PC-3 (cell line): ENCODE data around the gene SH2D1A. TPM values are rescaled to one million over a fixed set of nuclear protein-coding genes. Genes with fewer than 3 reads are reported as not detected.
A peak's percentile ranks its signal among the peaks of the same experiment; 100 is the strongest.

Experiments
- ATAC-seq: fragments of 200-7000 bp; cut with Tn5 transposase; 2 replicates; pipeline ENCODE4 v1.9.1; 2020; ENCODE audit warnings: mild to moderate bottlenecking, moderate library complexity
- BruUV-seq: library from RNA; stranded (reverse); fragments of 400-500 nt; replicated peaks from 2 replicates; lab custom pipeline; 2021; lab: Mats Ljungman, UMichigan
- CTCF ChIA-PET: fragments of 300-600 bp; sonication (Branson Sonifier 250); formaldehyde crosslinking; loops from one replicate; lab custom pipeline; 2022; ENCODE audit warnings: antibody characterized with exemption; lab: Charles Lee
- POLR2A ChIA-PET: fragments of 300-600 bp; sonication (Branson Sonifier 250); formaldehyde crosslinking; loops from one replicate; lab custom pipeline; 2022; ENCODE audit warnings: antibody characterized with exemption; ENCODE audit not compliant: unreplicated experiment; lab: Charles Lee
- DNase-seq: peaks from one replicate; pipeline ENCODE4 v3.0.0-alpha.2; 2015
- H2AFZ ChIP-seq: fragments of 300-600 bp; sonication (generic); 2 replicates; pipeline ENCODE4 v1.6.0; 2016; ENCODE audit warnings: antibody characterized with exemption, low read length
- H3F3A ChIP-seq: fragments of 300-600 bp; sonication (generic); one replicate; pipeline ENCODE4 v1.6.0; 2017; ENCODE audit warnings: antibody characterized with exemption, low read length, control low read depth, mild to moderate bottlenecking; ENCODE audit not compliant: unreplicated experiment
- H3K27ac ChIP-seq: fragments of 300-600 bp; sonication (generic); 2 replicates; pipeline ENCODE4 v1.5.1; 2016; ENCODE audit warnings: mild to moderate bottlenecking, low read length
- H3K27me3 ChIP-seq: fragments of 300-600 bp; sonication (generic); 2 replicates; pipeline ENCODE4 v1.6.1; 2016; ENCODE audit warnings: low read length, mixed read lengths
- H3K36me3 ChIP-seq: fragments of 300-600 bp; sonication (generic); 2 replicates; pipeline ENCODE4 v1.6.1; 2016; ENCODE audit warnings: low read depth, mixed run types, low read length, mixed read lengths
- H3K4me1 ChIP-seq: fragments of 300-600 bp; sonication (generic); 2 replicates; pipeline ENCODE4 v1.5.1; 2016; ENCODE audit warnings: low read length; ENCODE audit not compliant: insufficient read depth
- H3K4me2 ChIP-seq: fragments of 300-600 bp; sonication (generic); 2 replicates; pipeline ENCODE4 v1.6.0; 2016; ENCODE audit warnings: low read length
- H3K4me3 ChIP-seq: fragments of 300-600 bp; sonication (generic); 2 replicates; pipeline ENCODE4 v1.5.1; 2016; ENCODE audit warnings: mild to moderate bottlenecking, low read length, mixed read lengths
- H3K79me2 ChIP-seq: fragments of 300-600 bp; sonication (generic); 2 replicates; pipeline ENCODE4 v1.6.1; 2017; ENCODE audit warnings: low read length, mixed read lengths
- H3K9ac ChIP-seq: fragments of 300-600 bp; sonication (generic); 2 replicates; pipeline ENCODE4 v1.6.0; 2016; ENCODE audit warnings: mild to moderate bottlenecking, low read length
- H3K9me2 ChIP-seq: fragments of 300-600 bp; sonication (generic); replicated peaks from 2 replicates; pipeline ENCODE4 v1.6.1; 2016; ENCODE audit warnings: mixed run types, low read length, mixed read lengths
- H3K9me3 ChIP-seq: fragments of 300-600 bp; sonication (generic); 2 replicates; pipeline ENCODE4 v1.6.1; 2016; ENCODE audit warnings: low read length, mixed read lengths
- H4K20me1 ChIP-seq: fragments of 300-600 bp; sonication (generic); 2 replicates; pipeline ENCODE4 v1.6.1; 2016; ENCODE audit warnings: low read length, mixed read lengths
- CTCF ChIP-seq: fragments of 300-600 bp; sonication (generic); conservative IDR thresholded peaks from 2 replicates; pipeline ENCODE4 v1.5.1; 2017; ENCODE audit warnings: antibody characterized with exemption, low read depth, mild to moderate bottlenecking, low read length
- EZH2 ChIP-seq: fragments of 300-600 bp; sonication (generic); IDR thresholded peaks from one replicate; pipeline ENCODE4 v1.6.1; 2017; ENCODE audit warnings: antibody characterized with exemption, mild to moderate bottlenecking, low read length; ENCODE audit not compliant: unreplicated experiment
- EZH2phosphoT487 ChIP-seq: fragments of 300-600 bp; sonication (generic); IDR thresholded peaks from 2 replicates; pipeline ENCODE4 v1.6.1; 2018; ENCODE audit warnings: mild to moderate bottlenecking, antibody characterized with exemption, low read length, borderline replicate concordance
- intact Hi-C: fragments of 100-400 bp; cut with micrococcal nuclease; formaldehyde crosslinking; loops from 2 replicates; pipeline ENCODE4 v1.9.0; 2023
- total RNA-seq: library from RNA; depleted of rRNA; stranded (reverse); fragments of >200 nt; gene quantifications from 2 replicates; pipeline ENCODE4 v1.2.3, GENCODE V29; 2014

Gene SH2D1A
- total RNA-seq, 1 experiment from 2014 or later = not detected

DNA sequence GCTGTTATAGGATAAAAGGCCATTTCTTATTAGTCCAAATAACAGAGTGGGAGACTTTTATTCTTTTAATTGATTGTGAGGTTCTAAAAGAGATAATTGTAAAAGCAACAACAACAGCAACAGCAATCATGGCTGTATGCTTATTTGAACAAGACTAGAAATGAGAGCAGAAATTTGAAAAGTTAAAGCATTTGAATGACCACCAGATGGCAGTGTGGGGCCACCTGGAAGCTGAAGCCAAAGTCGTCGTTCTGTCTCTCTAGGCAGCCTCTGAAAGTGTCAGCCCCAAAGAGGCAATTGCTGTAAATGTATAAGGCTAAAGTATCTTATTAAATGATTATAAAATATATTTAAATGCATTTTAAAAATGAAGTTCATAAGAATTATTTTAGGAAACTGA is 42.2 kb downstream of the SH2D1A start:
- TF ChIP-seq CTCF (peak; percentile 58), EZH2 (no peak)
- BruUV-seq = no TSS peak

GRCh38 chrX:124392794-124393193 is 46.4 kb downstream of the SH2D1A start:
- Histone ChIP-seq H3K36me3 (no peaks in the 10 kb centered on the region), H4K20me1 (no peaks in the 10 kb centered on the region), H3K27me3 (no peaks in the 10 kb centered on the region), H3K9me2 (no peaks in the 10 kb centered on the region), H3K27ac (no peak overlapping the region), H2AFZ (no peak overlapping the region), H3K4me3 (no peak overlapping the region), H3F3A (no peaks in the 10 kb centered on the region), H3K79me2 (no peaks in the 10 kb centered on the region), H3K4me2 (no peak overlapping the region), H3K4me1 (no peaks in the 10 kb centered on the region), H3K9ac (no peak overlapping the region), H3K9me3 (no peaks in the 10 kb centered on the region)
- ATAC-seq (no peak), DNase-seq (no peak)
- no TSS peak for BruUV-seq
- intact Hi-C loops = no loop called here
- TF ChIP-seq EZH2phosphoT487 (no peak), EZH2 (no peak), CTCF (no peak)
- ChIA-PET CTCF (no interaction called here), POLR2A (no interaction called here)

More for the DNA sequence above, 42.2 kb downstream of the SH2D1A start:
- Histone ChIP-seq H2AFZ (no peak overlapping the region), H3K79me2 (no peaks in the 10 kb centered on the region), H3F3A (no peaks in the 10 kb centered on the region), H3K9me2 (no peaks in the 10 kb centered on the region), H3K9me3 (no peaks in the 10 kb centered on the region), H3K9ac (no peak overlapping the region), H3K36me3 (no peaks in the 10 kb centered on the region), H3K4me1 (peaks cover under 1% of the 10 kb centered on the region), H4K20me1 (no peaks in the 10 kb centered on the region), H3K4me3 (no peak overlapping the region), H3K27me3 (no peaks in the 10 kb centered on the region), H3K27ac (no peak overlapping the region), H3K4me2 (no peak overlapping the region)
- ChIA-PET POLR2A (no interaction called here), CTCF (interaction anchor here (0.7 kb wide), 1 partner anchor 131 kb away, joined by 3 read pairs; no protein-coding TSS in a partner anchor)
- ATAC-seq = peak; percentile 77
- peak; percentile 64 for DNase-seq
- intact Hi-C loops = loop anchor here (1.0 to 5.0 kb wide), 4 partner anchors 18 to 743 kb away; no protein-coding TSS in a partner anchor

- ChIA-PET CTCF (no interaction called here), POLR2A (no interaction called here)
- no peaks in the 10 kb centered on the region for H3K9me2 ChIP-seq
- H3K4me2 ChIP-seq = no peak overlapping the region
- no peak overlapping the region for H3K4me3 ChIP-seq
- H3K9me3 ChIP-seq = no peaks in the 10 kb centered on the region
- H3F3A ChIP-seq = no peaks in the 10 kb centered on the region
- H3K27ac ChIP-seq = no peak overlapping the region
- TF ChIP-seq CTCF (no peak), EZH2phosphoT487 (no peak), EZH2 (no peak)
- DNase-seq (no peak), ATAC-seq (no peak)
- no peaks in the 10 kb centered on the region for H3K79me2 ChIP-seq
- H3K36me3 ChIP-seq = no peaks in the 10 kb centered on the region
- no peaks in the 10 kb centered on the region for H3K27me3 ChIP-seq
- no peak overlapping the region for H2AFZ ChIP-seq
- no peaks in the 10 kb centered on the region for H3K4me1 ChIP-seq
- H4K20me1 ChIP-seq = no peaks in the 10 kb centered on the region
- intact Hi-C loops = no loop called here
- H3K9ac ChIP-seq = no peak overlapping the region
- BruUV-seq = no TSS peak
Observed at GRCh38 chrX:124393238-124393637, 46.9 kb downstream of the SH2D1A start.
